Measurements from ENCODE around the gene BCDIN3D. TPM values are rescaled to one million over a fixed set of nuclear protein-coding genes. Genes with fewer than 3 reads are reported as not detected.

BCDIN3D gene
- total and polyA plus RNA-seq, 2 of the 8 experiments (the other 6 are each of a cell fraction or from before 2014, with no cell fraction given), result 1.6 to 2.4 TPM

GRCh38 chr12:49891476-49891875 is 48.6 kb upstream of the BCDIN3D start:
- Histone ChIP-seq H2BK15ac (ENCODE audit: low read length) (no peak overlapping the region), H4K91ac (replicated peaks; ENCODE audit: insufficient read length, low read length) (no peak overlapping the region), H3K9me3 (ENCODE audit: insufficient read depth in 2 of 2, low read depth in 1 of 2, low read length in 1 of 2) (no peaks in the 10 kb centered on the region), H4K5ac (ENCODE audit: insufficient read length, low read depth, low read length) (no peak overlapping the region), H2BK5ac (ENCODE audit: low read depth, low read length) (no peak overlapping the region), H3K4ac (replicated peaks; ENCODE audit: insufficient read length, low read depth, low read length) (no peak overlapping the region), H2BK120ac (replicated peaks; ENCODE audit: low read depth, low read length) (no peak overlapping the region), H3K36me3 (ENCODE audit: control insufficient read depth in 2 of 4, insufficient read depth in 4 of 4, low read length in 3 of 4) (no peaks in the 10 kb centered on the region), H3K9ac (replicated peaks in 1 of 4; ENCODE audit: extremely low read depth in 1 of 4, low read depth in 3 of 4, low read length in 3 of 4) (no peak overlapping the region), H4K8ac (ENCODE audit: extremely low read depth, insufficient read depth, low read length) (no peak overlapping the region), H3K79me1 (ENCODE audit: low read depth, low read length) (no peaks in the 10 kb centered on the region), H3K4me1 (replicated peaks in 1 of 4; ENCODE audit: control insufficient read depth in 3 of 4, insufficient read depth in 4 of 4, low read length in 3 of 4) (peaks cover 0 to 13% (median 6%) of the 10 kb centered on the region in 4 experiments; a peak in 5 of 7 replicates), H2BK20ac (ENCODE audit: low read length) (0 out of 2 replicates have a peak overlapping the region, but pooled peaks have one; percentile 27), H3K14ac (ENCODE audit: insufficient read length) (no peak overlapping the region), H3K18ac (ENCODE audit: extremely low read depth, low read length) (no peak overlapping the region), H2AFZ (ENCODE audit: low read length) (no peak overlapping the region), H3K23me2 (ENCODE audit: low read depth, low read length) (no peaks in the 10 kb centered on the region; the same call in 1 of the 2 replicates), H3K23ac (ENCODE audit: insufficient read length) (no peak overlapping the region), H2BK12ac (ENCODE audit: low read depth, low read length) (no peak overlapping the region), H3K4me2 (ENCODE audit: insufficient read depth in 1 of 2, low read depth in 2 of 2, low read length in 2 of 2) (no peak overlapping the region), H3K79me2 (ENCODE audit: control insufficient read depth in 1 of 2, insufficient read depth in 2 of 2, low read length in 2 of 2) (no peaks in the 10 kb centered on the region), H3K27ac (ENCODE audit: low read depth, low read length) (no peak overlapping the region), H4K20me1 (replicated peaks in 1 of 2; ENCODE audit: control insufficient read depth in 1 of 2, insufficient read depth in 2 of 2, low read length in 2 of 2) (no peaks in the 10 kb centered on the region), H3K27me3 (replicated peaks in 1 of 4; ENCODE audit: control insufficient read depth in 3 of 4, extremely low read depth in 1 of 4, insufficient read depth in 3 of 4, low read length in 3 of 4) (peaks cover 0 to 11% (median 2%) of the 10 kb centered on the region in 4 experiments; a peak in 5 of 7 replicates), H3K4me3 (ENCODE audit: extremely low read depth in 1 of 4, insufficient read depth in 2 of 4, low read depth in 3 of 4, low read length in 4 of 4) (no peak overlapping the region), H2AK5ac (ENCODE audit: low read depth, low read length) (no peak overlapping the region; the same call in 1 of the 2 replicates), H3K56ac (replicated peaks; ENCODE audit: insufficient read length, low read depth, low read length) (no peak overlapping the region)
- no peak for FAIRE-seq
- DNase-seq (ENCODE audit: low read depth in 1 of 2, low spot score in 2 of 2), result no peak
- 96% methylated on average over 6 of the region's 6 CpGs; no CpG with 5 or more reads in 1 of the 2 experiments for WGBS, 2 experiments (ENCODE audit: extremely low coverage in 1 of 2, insufficient coverage in 1 of 2, insufficient read length in 1 of 2, insufficient replicate concordance in 2 of 2, low coverage in 1 of 2, low lambda C conversion rate in 2 of 2, missing lambda C conversion rate in 1 of 2)
- ChIA-PET CTCF (ENCODE audit: partially characterized antibody) (interaction anchor here (1.0 to 12.4 kb wide), 7 partner anchors 9 to 76 kb away, joined by 3 to 107 read pairs (median 15); no protein-coding TSS in a partner anchor), POLR2A (ENCODE audit: partially characterized antibody) (interaction anchor here (0.6 kb wide), 1 partner anchor 57 kb away, joined by 4 read pairs; no protein-coding TSS in a partner anchor)
- TF ChIP-seq ZNF274 (IDR thresholded peaks at IDR 0.05; ENCODE audit: borderline replicate concordance, extremely low read depth, low read length), result no peak
- no peak for TF ChIP-seq BCL11A (IDR thresholded peaks at IDR 0.05; ENCODE audit: low read depth in 2 of 2, low read length in 2 of 2)
- TF ChIP-seq TAF7 (optimal IDR thresholded peaks at IDR 0.05; ENCODE audit: borderline replicate concordance, low read depth, low read length), result no peak
- TF ChIP-seq CEBPB (IDR thresholded peaks at IDR 0.05; ENCODE audit: low read depth, low read length), result no peak
- TF ChIP-seq GABPA (IDR thresholded peaks at IDR 0.05; ENCODE audit: borderline replicate concordance, insufficient read depth, low read length), result no peak
- no peak for TF ChIP-seq ATF2 (IDR thresholded peaks at IDR 0.05; ENCODE audit: low read length)
- no peak for TF ChIP-seq HDAC2 (IDR thresholded peaks at IDR 0.05; ENCODE audit: borderline replicate concordance in 1 of 2, low read depth in 2 of 2, low read length in 2 of 2)
- TF ChIP-seq POU5F1 (IDR thresholded peaks at IDR 0.05; ENCODE audit: low read depth, low read length), result no peak
- TF ChIP-seq RBBP5 (IDR thresholded peaks at IDR 0.05; ENCODE audit: borderline replicate concordance, low read depth, low read length), result no peak
- no peak for TF ChIP-seq TEAD4 (IDR thresholded peaks at IDR 0.05; ENCODE audit: low read depth, low read length)
- no peak for TF ChIP-seq RXRA (IDR thresholded peaks at IDR 0.05; ENCODE audit: insufficient read depth, low read depth, low read length)

Data from H1 (cell line).